Tongue (tissue), 2 donors: Measurements from ENCODE around the gene ART1. TPM values are rescaled to one million over a fixed set of nuclear protein-coding genes. Genes with fewer than 3 reads are reported as not detected.
"Not testable (repeated sequence)": the region's sequence is repeated elsewhere in the genome, so short reads cannot be mapped to it uniquely, and the experiment has no call there.

Experiments used
- DNase-seq: peaks from one replicate; pipeline ENCODE4 v3.0.0-alpha.2; 2015
- total RNA-seq: library from RNA; depleted of rRNA; stranded (reverse); fragments of >200 nt; gene quantifications from one replicate; pipeline ENCODE4 v1.2.3, GENCODE V29; 2014

The ART1 gene
- total RNA-seq = 4.2 TPM

- DNase-seq = peak; percentile 57
Measured at GRCh38 chr11:3644817-3645235, at the start of gene ART1. Gene ART1, plus strand, starts transcription at chr11:3645128. Its CDS starts 14,086 bp downstream, at chr11:3659214.

GRCh38 chr11:3597743-3598142, 47.2 kb upstream of the ART1 start:
- not testable (repeated sequence) for DNase-seq

- not testable (repeated sequence) for DNase-seq
Measured at GRCh38 chr11:3600201-3600600, 44.7 kb upstream of the ART1 start.

- no peak for DNase-seq
Measured at GRCh38 chr11:3604167-3604566, 40.8 kb upstream of the ART1 start.

- no peak for DNase-seq
Measured at GRCh38 chr11:3605283-3605662, 39.7 kb upstream of the ART1 start.

- no peak for DNase-seq
Measured at GRCh38 chr11:3605771-3606203, 39.1 kb upstream of the ART1 start.

GRCh38 chr11:3609416-3610265, 35.3 kb upstream of the ART1 start:
- DNase-seq = peak; percentile 50

- no peak for DNase-seq
Measured at GRCh38 chr11:3610846-3611245, 34.1 kb upstream of the ART1 start.

GRCh38 chr11:3611976-3612678, 32.8 kb upstream of the ART1 start:
- DNase-seq = no peak

GRCh38 chr11:3613998-3614741, 30.8 kb upstream of the ART1 start:
- peak; percentile 36 for DNase-seq

- DNase-seq = peak; percentile 45
Measured at GRCh38 chr11:3614742-3615171, 30.2 kb upstream of the ART1 start.

- DNase-seq = peak; percentile 24
Measured at GRCh38 chr11:3615998-3616397, 28.9 kb upstream of the ART1 start.

GRCh38 chr11:3616721-3617460, 28.0 kb upstream of the ART1 start:
- DNase-seq = peak; percentile 41

GRCh38 chr11:3617990-3618389, 26.9 kb upstream of the ART1 start:
- no peak for DNase-seq

- DNase-seq = no peak
Measured at GRCh38 chr11:3622521-3622920, 22.4 kb upstream of the ART1 start.

GRCh38 chr11:3623121-3623520, 21.8 kb upstream of the ART1 start:
- DNase-seq = no peak

GRCh38 chr11:3623767-3624458, 21.0 kb upstream of the ART1 start:
- no peak for DNase-seq

- DNase-seq = no peak
Measured at GRCh38 chr11:3626250-3626960, 18.5 kb upstream of the ART1 start.

- no peak for DNase-seq
Measured at GRCh38 chr11:3627291-3627690, 17.6 kb upstream of the ART1 start.

- no peak for DNase-seq
Measured at GRCh38 chr11:3631331-3631730, 13.6 kb upstream of the ART1 start.
